Type B pancreatic cell (in vitro differentiated cells): ENCODE data around the gene C1orf35. TPM values are rescaled to one million over a fixed set of nuclear protein-coding genes. Genes with fewer than 3 reads are reported as not detected.

Experiments
- DNase-seq: peaks from one replicate; pipeline ENCODE4 v3.0.0; 2021; ENCODE audit warnings: mixed read lengths; ENCODE audit not compliant: unreplicated experiment; ENCODE audit errors: extremely low spot score
- H3K27ac Mint-ChIP-seq: 2 replicates; pipeline ENCODE4 v1.8.0; 2021; ENCODE audit warnings: mild to moderate bottlenecking, mixed read lengths
- H3K27me3 Mint-ChIP-seq: 2 replicates; pipeline ENCODE4 v1.8.0; 2021; ENCODE audit warnings: mixed read lengths
- H3K36me3 Mint-ChIP-seq: 2 replicates; pipeline ENCODE4 v1.8.0; 2021; ENCODE audit warnings: mixed read lengths
- H3K4me1 Mint-ChIP-seq: one replicate; pipeline ENCODE4 v1.8.0; 2021; ENCODE audit warnings: mixed read lengths; ENCODE audit not compliant: unreplicated experiment
- H3K4me3 Mint-ChIP-seq: 2 replicates; pipeline ENCODE4 v1.8.0; 2021; ENCODE audit warnings: mild to moderate bottlenecking, mixed read lengths
- H3K9me3 Mint-ChIP-seq: 2 replicates; pipeline ENCODE4 v1.8.0; 2021; ENCODE audit warnings: mixed read lengths
- microRNA-seq: library from miRNA; unstranded; fragments of <30 nt; microRNA quantifications from one replicate; pipeline ENCODE4, GENCODE V29; 2020
- total RNA-seq: library from RNA; stranded (reverse); gene quantifications from 2 replicates; pipeline ENCODE4 v1.2.1, GENCODE V29; 2021; ENCODE audit warnings: low replicate concordance
- TF ChIP-seq, protein P1 (sequence below): fragments of 200-600 bp; sonication (generic); conservative IDR thresholded peaks from 2 replicates; pipeline ENCODE4 v1.5.0; 2021; ENCODE audit warnings: antibody characterized with exemption, mild to moderate bottlenecking

The C1orf35 gene
- total RNA-seq, 1 donor from 2014 or later, result 23.3 TPM

DNA sequence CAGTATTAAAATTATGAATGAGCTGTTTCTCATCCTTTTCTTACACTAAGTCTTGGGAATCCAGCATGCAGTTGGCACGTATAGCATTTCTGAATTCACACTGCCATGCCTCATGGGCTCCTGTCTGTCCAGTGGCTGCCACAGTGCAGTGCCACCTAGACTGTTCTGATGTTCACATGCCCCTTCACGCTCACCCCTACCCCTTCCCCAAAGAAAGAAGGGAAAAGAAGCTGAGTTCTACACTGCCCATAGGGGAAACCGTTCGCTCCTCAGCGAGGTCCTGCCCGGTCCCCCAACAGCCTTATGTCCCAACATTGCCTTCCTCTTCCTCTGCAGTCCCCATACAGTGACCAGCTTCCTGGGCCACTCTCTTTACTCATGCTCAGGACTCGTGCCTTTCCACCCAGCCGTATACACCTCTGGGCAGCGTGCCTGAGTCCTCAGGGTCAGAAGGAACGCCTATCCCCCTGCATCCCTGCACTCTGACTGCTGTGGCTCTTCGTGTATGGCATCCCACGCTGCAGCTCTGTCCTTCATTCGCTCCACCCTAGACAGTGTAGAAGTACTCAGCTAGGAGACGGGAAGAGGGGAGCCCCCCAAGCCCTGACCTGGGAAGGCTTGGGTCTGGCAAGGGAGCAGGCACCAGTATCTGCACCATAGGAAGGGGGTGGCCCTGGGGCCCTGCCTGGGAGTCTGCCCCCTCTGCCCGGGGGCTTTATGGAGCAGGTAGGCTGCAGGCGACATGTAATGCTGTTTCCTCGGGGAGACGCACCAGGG, 44.8 kb downstream of the C1orf35 start:
- TF ChIP-seq, protein P1, sequence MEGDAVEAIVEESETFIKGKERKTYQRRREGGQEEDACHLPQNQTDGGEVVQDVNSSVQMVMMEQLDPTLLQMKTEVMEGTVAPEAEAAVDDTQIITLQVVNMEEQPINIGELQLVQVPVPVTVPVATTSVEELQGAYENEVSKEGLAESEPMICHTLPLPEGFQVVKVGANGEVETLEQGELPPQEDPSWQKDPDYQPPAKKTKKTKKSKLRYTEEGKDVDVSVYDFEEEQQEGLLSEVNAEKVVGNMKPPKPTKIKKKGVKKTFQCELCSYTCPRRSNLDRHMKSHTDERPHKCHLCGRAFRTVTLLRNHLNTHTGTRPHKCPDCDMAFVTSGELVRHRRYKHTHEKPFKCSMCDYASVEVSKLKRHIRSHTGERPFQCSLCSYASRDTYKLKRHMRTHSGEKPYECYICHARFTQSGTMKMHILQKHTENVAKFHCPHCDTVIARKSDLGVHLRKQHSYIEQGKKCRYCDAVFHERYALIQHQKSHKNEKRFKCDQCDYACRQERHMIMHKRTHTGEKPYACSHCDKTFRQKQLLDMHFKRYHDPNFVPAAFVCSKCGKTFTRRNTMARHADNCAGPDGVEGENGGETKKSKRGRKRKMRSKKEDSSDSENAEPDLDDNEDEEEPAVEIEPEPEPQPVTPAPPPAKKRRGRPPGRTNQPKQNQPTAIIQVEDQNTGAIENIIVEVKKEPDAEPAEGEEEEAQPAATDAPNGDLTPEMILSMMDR, result no peak
- peaks cover 5% of the 10 kb centered on the region for H3K9me3 Mint-ChIP-seq
- H3K4me1 Mint-ChIP-seq, result no peaks in the 10 kb centered on the region
- peak; percentile 58 for DNase-seq
- H3K27me3 Mint-ChIP-seq, result peaks cover 69% of the 10 kb centered on the region
- no peak overlapping the region for H3K4me3 Mint-ChIP-seq
- H3K36me3 Mint-ChIP-seq, result no peaks in the 10 kb centered on the region
- no peak overlapping the region for H3K27ac Mint-ChIP-seq

Small RNA genes lying within 50 kb of the gene (microRNA-seq; reads per million reads assigned to microRNA genes)
- gene MIR3620, result 5.5 reads per million, percentile 21 among the genes with 10 or more reads in this experiment

Other genes with a start within 250 kb of the C1orf35 start
- gene WNT9A, start 155.4 kb downstream of the C1orf35 start, total RNA-seq, result 3.0 and 4.3 TPM in 2 replicates
- 0.21 and 6.4 TPM in 2 replicates for gene WNT3A, start 96.3 kb downstream of the C1orf35 start, total RNA-seq
- 288 and 401 TPM in 2 replicates for gene ARF1, start 20.6 kb downstream of the C1orf35 start, total RNA-seq
- gene MRPL55, start 6.0 kb upstream of the C1orf35 start, total RNA-seq, result 47.4 and 58.8 TPM in 2 replicates
- 133 and 174 TPM in 2 replicates for gene GUK1, start 37.0 kb upstream of the C1orf35 start, total RNA-seq
- 0.76 and 1.3 TPM in 2 replicates for gene GJC2, start 46.6 kb upstream of the C1orf35 start, total RNA-seq
- 9.5 and 10.5 TPM in 2 replicates for gene IBA57, start 62.5 kb upstream of the C1orf35 start, total RNA-seq
- 17.2 and 48.9 TPM in 2 replicates for gene OBSCN, start 104.7 kb upstream of the C1orf35 start, total RNA-seq